Measurements from ENCODE around the gene RBMXL2. TPM values are rescaled to one million over a fixed set of nuclear protein-coding genes. Genes with fewer than 3 reads are reported as not detected.
A peak's percentile ranks its signal among the peaks of the same experiment; 100 is the strongest.

RBMXL2 gene
- total and polyA plus RNA-seq, 12 donors: not detected

GRCh38 chr11:7089328-7090251 is 792 bp downstream of the RBMXL2 start:
- Histone ChIP-seq H3K27me3 (peaks cover 0 to 58% (median 13%) of the 10 kb centered on the region in 7 donors), H3K36me3 (no peaks in the 10 kb centered on the region), H3K9me3 (no peaks in the 10 kb centered on the region), H3K4me3 (no peak overlapping the region), H3K27ac (no peak overlapping the region), H3K4me1 (no peaks in the 10 kb centered on the region)
- DNase-seq (no peak), ATAC-seq (no peak)
- 75 to 77% methylated on average over 92 to 111 of the region's 111 CpGs for WGBS, 2 donors
- intact Hi-C loops (cut with DNase I): loop anchor here in 3 of 10 donors (10.0 kb wide), 3 partner anchors 455 to 895 kb away; partner anchors contain the start of gene EIF3F (in 1 of the 3)
- TF ChIP-seq, protein P1, sequence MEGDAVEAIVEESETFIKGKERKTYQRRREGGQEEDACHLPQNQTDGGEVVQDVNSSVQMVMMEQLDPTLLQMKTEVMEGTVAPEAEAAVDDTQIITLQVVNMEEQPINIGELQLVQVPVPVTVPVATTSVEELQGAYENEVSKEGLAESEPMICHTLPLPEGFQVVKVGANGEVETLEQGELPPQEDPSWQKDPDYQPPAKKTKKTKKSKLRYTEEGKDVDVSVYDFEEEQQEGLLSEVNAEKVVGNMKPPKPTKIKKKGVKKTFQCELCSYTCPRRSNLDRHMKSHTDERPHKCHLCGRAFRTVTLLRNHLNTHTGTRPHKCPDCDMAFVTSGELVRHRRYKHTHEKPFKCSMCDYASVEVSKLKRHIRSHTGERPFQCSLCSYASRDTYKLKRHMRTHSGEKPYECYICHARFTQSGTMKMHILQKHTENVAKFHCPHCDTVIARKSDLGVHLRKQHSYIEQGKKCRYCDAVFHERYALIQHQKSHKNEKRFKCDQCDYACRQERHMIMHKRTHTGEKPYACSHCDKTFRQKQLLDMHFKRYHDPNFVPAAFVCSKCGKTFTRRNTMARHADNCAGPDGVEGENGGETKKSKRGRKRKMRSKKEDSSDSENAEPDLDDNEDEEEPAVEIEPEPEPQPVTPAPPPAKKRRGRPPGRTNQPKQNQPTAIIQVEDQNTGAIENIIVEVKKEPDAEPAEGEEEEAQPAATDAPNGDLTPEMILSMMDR (IDR thresholded peaks at IDR 0.05): no peak

DNA sequence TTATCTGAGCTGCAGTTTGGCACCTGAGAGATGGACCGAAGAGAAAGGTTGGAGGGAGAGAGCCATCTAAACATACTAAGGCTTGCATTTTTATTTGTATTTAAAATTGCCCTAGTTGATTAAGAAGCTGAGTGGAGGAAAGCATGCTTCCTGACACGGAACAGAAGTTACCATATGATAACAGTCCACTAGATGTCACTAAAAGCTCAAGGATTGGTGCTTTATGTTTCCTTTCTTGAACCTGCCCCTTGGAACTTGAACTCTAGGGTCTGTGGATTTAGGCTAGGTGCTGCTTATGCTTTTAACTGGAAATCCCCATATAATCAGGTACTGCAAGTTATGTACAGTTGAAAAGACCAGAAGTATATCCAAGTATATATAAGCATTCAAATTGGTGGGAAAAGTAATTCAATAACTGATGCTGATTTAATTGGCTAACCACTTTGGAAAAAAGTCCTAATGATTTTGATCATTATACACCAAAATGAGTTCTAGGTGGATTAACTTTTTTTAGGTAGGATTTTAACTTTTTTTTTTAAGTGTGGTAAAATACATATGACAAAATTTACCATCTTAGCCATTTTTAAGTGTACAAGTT is 9.5 kb downstream of the RBMXL2 start:
- H3K27ac ChIP-seq: no peak overlapping the region
- WGBS, 2 donors: 3 to 4% methylated on average over 2 of the region's 2 CpGs
- DNase-seq (no peak), ATAC-seq (peak in 4 of 8 donors; percentile 43 to 67 (median 55))
- no peaks in the 10 kb centered on the region for H3K4me1 ChIP-seq
- H3K27me3 ChIP-seq: peaks cover 0 to 27% (median 10%) of the 10 kb centered on the region in 7 donors
- no peaks in the 10 kb centered on the region for H3K36me3 ChIP-seq
- no peak overlapping the region for H3K4me3 ChIP-seq
- intact Hi-C loops (cut with DNase I): loop anchor here in 9 of 10 donors (2.0 to 10.0 kb wide), 11 partner anchors 339 to 889 kb away; partner anchors contain the start of gene EIF3F (in 5 of the 9)
- H3K9me3 ChIP-seq: no peaks in the 10 kb centered on the region
- TF ChIP-seq, protein P1 (IDR thresholded peaks at IDR 0.05): peak; percentile 27 to 76 (median 67)

- Histone ChIP-seq H3K27me3 (peaks cover 0 to 30% (median 14%) of the 10 kb centered on the region in 7 donors), H3K27ac (no peak overlapping the region), H3K36me3 (no peaks in the 10 kb centered on the region), H3K4me3 (no peak overlapping the region), H3K4me1 (no peaks in the 10 kb centered on the region), H3K9me3 (no peaks in the 10 kb centered on the region)
- no peak for DNase-seq
- TF ChIP-seq, protein P1 (IDR thresholded peaks at IDR 0.05): no peak
- 38 to 48% methylated on average over 1 of the region's 1 CpG for WGBS, 2 donors
- no peak for ATAC-seq
- intact Hi-C loops (cut with DNase I): no loop called here
These were observed 27.0 kb downstream of the RBMXL2 start for GRCh38 chr11:7115780-7116179.

GRCh38 chr11:7116370-7116769 is 27.6 kb downstream of the RBMXL2 start:
- ATAC-seq (no peak), DNase-seq (no peak)
- Histone ChIP-seq H3K27ac (no peak overlapping the region), H3K9me3 (no peaks in the 10 kb centered on the region), H3K36me3 (no peaks in the 10 kb centered on the region), H3K4me3 (no peak overlapping the region), H3K27me3 (peaks cover 0 to 30% (median 14%) of the 10 kb centered on the region in 7 donors), H3K4me1 (no peaks in the 10 kb centered on the region)
- 94 to 95% methylated on average over 3 of the region's 3 CpGs for WGBS, 2 donors
- TF ChIP-seq, protein P1 (IDR thresholded peaks at IDR 0.05): no peak
- intact Hi-C loops (cut with DNase I): no loop called here
